WTC11 (cell line): ENCODE measurements around the gene QSOX2. TPM values are rescaled to one million over a fixed set of nuclear protein-coding genes. Genes with fewer than 3 reads are reported as not detected.
"Not testable (repeated sequence)": the region's sequence is repeated elsewhere in the genome, so short reads cannot be mapped to it uniquely, and the experiment has no call there.

Experiments used
- ATAC-seq: fragments of 200-7000 bp; cut with Tn5 transposase; 2 replicates; pipeline ENCODE4 v1.10.0; 2021; ENCODE audit warnings: mild to moderate bottlenecking, moderate library complexity
- CTCF ChIA-PET: fragments of 300-600 bp; sonication (Branson Sonifier 250); formaldehyde crosslinking; loops from one replicate; lab custom pipeline; 2021; ENCODE audit warnings: antibody characterized with exemption; lab: Charles Lee
- POLR2A ChIA-PET: fragments of 350-600 bp; sonication (Branson Sonifier 250); formaldehyde crosslinking; loops from one replicate; lab custom pipeline; 2021; ENCODE audit warnings: antibody characterized with exemption; lab: Charles Lee
- DNase-seq: peaks from one replicate; pipeline ENCODE4 v3.0.0; 2021; ENCODE audit warnings: low spot score
- H3K27ac Mint-ChIP-seq: 2 replicates; pipeline ENCODE4 v1.8.0; 2021; ENCODE audit warnings: mixed read lengths
- H3K27me3 Mint-ChIP-seq: 2 replicates; pipeline ENCODE4 v1.8.0; 2021; ENCODE audit warnings: low read depth, mild to moderate bottlenecking, moderate library complexity, mixed read lengths
- H3K36me3 Mint-ChIP-seq: 2 replicates; pipeline ENCODE4 v1.8.0; 2021; ENCODE audit warnings: mixed read lengths
- H3K4me1 Mint-ChIP-seq: 2 replicates; pipeline ENCODE4 v1.8.0; 2022; ENCODE audit warnings: mixed read lengths
- H3K4me3 Mint-ChIP-seq: 2 replicates; pipeline ENCODE4 v1.8.0; 2021; ENCODE audit warnings: mild to moderate bottlenecking, moderate library complexity, mixed read lengths
- H3K9me3 Mint-ChIP-seq: 2 replicates; pipeline ENCODE4 v1.8.0; 2021; ENCODE audit warnings: mixed read lengths
- E2F4 ChIP-seq: sonication (generic); formaldehyde crosslinking; IDR thresholded peaks from 2 replicates; pipeline ENCODE4 v1.8.1; 2022; ENCODE audit warnings: low read depth, mild to moderate bottlenecking, moderate library complexity, missing genetic modification reagents, borderline replicate concordance
- ERG ChIP-seq: fragments of 250-450 bp; sonication (Bioruptor Pico); IDR thresholded peaks from 2 replicates; pipeline ENCODE4 v1.8.0; 2021; ENCODE audit warnings: mild to moderate bottlenecking
- FOXP1 ChIP-seq: sonication (generic); formaldehyde crosslinking; IDR thresholded peaks from 2 replicates; pipeline ENCODE4 v1.8.0; 2022; ENCODE audit warnings: missing genetic modification reagents, mild to moderate bottlenecking, moderate library complexity, borderline replicate concordance
- GTF2I ChIP-seq: fragments of 250-450 bp; sonication (Bioruptor Pico); conservative IDR thresholded peaks from 2 replicates; pipeline ENCODE4 v1.4.0; 2021; ENCODE audit warnings: mild to moderate bottlenecking
- IRF1 ChIP-seq: sonication (generic); formaldehyde crosslinking; IDR thresholded peaks from 2 replicates; pipeline ENCODE4 v1.8.0; 2023; ENCODE audit warnings: missing genetic modification reagents
- NFE2L1 ChIP-seq: sonication (generic); formaldehyde crosslinking; IDR thresholded peaks from 2 replicates; pipeline ENCODE4 v1.8.1; 2023; ENCODE audit warnings: missing genetic modification reagents
- OVOL2 ChIP-seq: fragments of 250-450 bp; sonication (Bioruptor Pico); IDR thresholded peaks from 2 replicates; pipeline ENCODE4 v1.9.0; 2021; ENCODE audit warnings: mild to moderate bottlenecking, borderline replicate concordance
- PREB ChIP-seq: sonication (generic); formaldehyde crosslinking; IDR thresholded peaks from 2 replicates; pipeline ENCODE4 v1.8.1; 2022; ENCODE audit warnings: mild to moderate bottlenecking, missing genetic modification reagents, moderate library complexity, borderline replicate concordance
- RELA ChIP-seq: sonication (generic); formaldehyde crosslinking; IDR thresholded peaks from 2 replicates; pipeline ENCODE4 v1.8.1; 2022; ENCODE audit warnings: missing genetic modification reagents, mild to moderate bottlenecking, borderline replicate concordance
- RORB ChIP-seq: fragments of 250-450 bp; sonication (Bioruptor Pico); IDR thresholded peaks from 2 replicates; pipeline ENCODE4 v1.9.0; 2021; ENCODE audit warnings: mild to moderate bottlenecking
- SOX15 ChIP-seq: fragments of 250-450 bp; sonication (Bioruptor Pico); IDR thresholded peaks from 2 replicates; pipeline ENCODE4 v1.9.0; 2021; ENCODE audit warnings: mild to moderate bottlenecking
- SP1 ChIP-seq: sonication (generic); formaldehyde crosslinking; conservative IDR thresholded peaks from 2 replicates; pipeline ENCODE4 v1.8.1; 2022; ENCODE audit warnings: missing genetic modification reagents
- TEAD1 ChIP-seq: sonication (generic); formaldehyde crosslinking; IDR thresholded peaks from 2 replicates; pipeline ENCODE4 v1.8.0; 2022; ENCODE audit warnings: mild to moderate bottlenecking, missing genetic modification reagents
- USF1 ChIP-seq: sonication (generic); formaldehyde crosslinking; IDR thresholded peaks from 2 replicates; pipeline ENCODE4 v1.8.0; 2022; ENCODE audit warnings: mild to moderate bottlenecking, missing genetic modification reagents
- ZMAT4 ChIP-seq: fragments of 250-450 bp; sonication (Bioruptor Pico); IDR thresholded peaks from 2 replicates; pipeline ENCODE4 v1.9.0; 2021; ENCODE audit warnings: mild to moderate bottlenecking
- ZNF425 ChIP-seq: fragments of 250-450 bp; sonication (Bioruptor Pico); conservative IDR thresholded peaks from 2 replicates; pipeline ENCODE4 v1.9.0; 2021; ENCODE audit warnings: mild to moderate bottlenecking
- ZSCAN18 ChIP-seq: fragments of 250-450 bp; sonication (Bioruptor Pico); IDR thresholded peaks from 2 replicates; pipeline ENCODE4 v2.1.2; 2022; ENCODE audit warnings: mild to moderate bottlenecking, moderate library complexity
- total RNA-seq: library from RNA; stranded (reverse); gene quantifications from 3 replicates; pipeline ENCODE4 v1.2.3, GENCODE V29; 2021

QSOX2 gene
- total RNA-seq, 1 experiment from 2014 or later: 33.2 TPM

- DNase-seq: peak; percentile 84
- Mint-ChIP-seq H3K9me3 (no peaks in the 10 kb centered on the region), H3K36me3 (no peaks in the 10 kb centered on the region), H3K4me1 (peaks cover 22% of the 10 kb centered on the region), H3K4me3 (peak overlapping the region; percentile 76), H3K27me3 (no peaks in the 10 kb centered on the region; the same call in 1 of the 2 replicates), H3K27ac (peak overlapping the region; percentile 79)
- TF ChIP-seq SP1: peak; percentile 30; the same call in 1 of the 2 replicates
- no peak for TF ChIP-seq OVOL2
- TF ChIP-seq E2F4 (CRISPR knock-in tag): no peak
- TF ChIP-seq ZNF425: no peak
- TF ChIP-seq IRF1 (CRISPR knock-in tag): no peak
- TF ChIP-seq USF1 (CRISPR knock-in tag): no peak
- TF ChIP-seq PREB: no peak
- TF ChIP-seq ZMAT4 (CRISPR knock-in tag): no peak
- TF ChIP-seq NFE2L1: no peak
- TF ChIP-seq GTF2I (CRISPR knock-in tag): peak; percentile 66
- no peak for TF ChIP-seq TEAD1 (CRISPR knock-in tag)
- TF ChIP-seq FOXP1: no peak
- no peak for TF ChIP-seq RELA (CRISPR knock-in tag)
- no peak for TF ChIP-seq ERG
- no peak for TF ChIP-seq RORB (CRISPR knock-in tag)
- TF ChIP-seq SOX15 (CRISPR knock-in tag): no peak
- TF ChIP-seq ZSCAN18: no peak
- CTCF ChIA-PET: interaction anchor here (0.6 to 2.5 kb wide), 36 partner anchors 8 to 1187 kb away, joined by 3 to 22 read pairs (median 5); partner anchors contain the start of genes GPSM1 and UBAC1
- ATAC-seq: peak; percentile 91
- POLR2A ChIA-PET: interaction anchor here (0.5 to 1.7 kb wide), 8 partner anchors 14 to 312 kb away, joined by 3 to 5 read pairs (median 3); no protein-coding TSS in a partner anchor
Observed at GRCh38 chr9:136267261-136268111, 21.9 kb upstream of the QSOX2 start.

- DNase-seq, H3K36me3 Mint-ChIP-seq, ATAC-seq, H3K9me3 Mint-ChIP-seq, H3K27me3 Mint-ChIP-seq: not testable (repeated sequence)
- POLR2A ChIA-PET: interaction anchor here (0.5 to 1.7 kb wide), 4 partner anchors 64 to 311 kb away, joined by 3 to 5 read pairs (median 3); no protein-coding TSS in a partner anchor
- Mint-ChIP-seq H3K4me3 (peak overlapping the region; percentile 55), H3K4me1 (peaks cover 22% of the 10 kb centered on the region), H3K27ac (peak overlapping the region; percentile 60; the same call in 1 of the 2 replicates)
- CTCF ChIA-PET: interaction anchor here (0.7 to 2.5 kb wide), 21 partner anchors 10 to 1188 kb away, joined by 3 to 22 read pairs (median 5); partner anchors contain the start of gene GPSM1
Observed at GRCh38 chr9:136266641-136267040, 21.0 kb upstream of the QSOX2 start.
